NCI-H2081 (cell line): Measurements from ENCODE around the gene MRPS22.

Source experiments
- DNase-seq, 2 experiments: peaks; one replicate each; lab custom pipeline; 2025; lab: John Stamatoyannopoulos, UW

MRPS22 gene

GRCh38 chr3:139343895-139344856 lies at the start of gene MRPS22:
TSS of gene MRPS22 (plus strand) at chr3:139344020. CDS start at chr3:139344027, 7 bp downstream.
- peak; percentile 91 to 96 for DNase-seq

GRCh38 chr3:139295040-139295439 lies 48.8 kb upstream of the MRPS22 start:
- no peak for DNase-seq

- DNase-seq = no peak
Measured at GRCh38 chr3:139296141-139296718, 47.6 kb upstream of the MRPS22 start.

GRCh38 chr3:139297588-139298311 lies 46.1 kb upstream of the MRPS22 start:
- no peak for DNase-seq

GRCh38 chr3:139299261-139300132 lies 44.3 kb upstream of the MRPS22 start:
- DNase-seq = no peak

- no peak for DNase-seq
Measured at GRCh38 chr3:139300416-139300815, 43.4 kb upstream of the MRPS22 start.

- DNase-seq = no peak
Measured at GRCh38 chr3:139301183-139301582, 42.6 kb upstream of the MRPS22 start.

- no peak for DNase-seq
Measured at GRCh38 chr3:139301654-139302053, 42.2 kb upstream of the MRPS22 start.

GRCh38 chr3:139302084-139302800 lies 41.6 kb upstream of the MRPS22 start:
- no peak for DNase-seq

- no peak for DNase-seq
Measured at GRCh38 chr3:139302801-139303113, 41.1 kb upstream of the MRPS22 start.

GRCh38 chr3:139303216-139303615 lies 40.6 kb upstream of the MRPS22 start:
- no peak for DNase-seq

- DNase-seq = no peak
Measured at GRCh38 chr3:139304383-139304782, 39.4 kb upstream of the MRPS22 start.

- DNase-seq = no peak
Measured at GRCh38 chr3:139306078-139306477, 37.7 kb upstream of the MRPS22 start.

GRCh38 chr3:139307072-139307491 lies 36.7 kb upstream of the MRPS22 start:
- DNase-seq = no peak

GRCh38 chr3:139307601-139308555 lies 35.9 kb upstream of the MRPS22 start:
- no peak for DNase-seq

- no peak for DNase-seq
Measured at GRCh38 chr3:139308560-139308959, 35.3 kb upstream of the MRPS22 start.

GRCh38 chr3:139309061-139309591 lies 34.7 kb upstream of the MRPS22 start:
- DNase-seq = no peak

- DNase-seq = no peak
Measured at GRCh38 chr3:139309880-139310279, 33.9 kb upstream of the MRPS22 start.

GRCh38 chr3:139310474-139310933 lies 33.3 kb upstream of the MRPS22 start:
- DNase-seq = no peak

- no peak for DNase-seq
Measured at GRCh38 chr3:139311557-139311956, 32.3 kb upstream of the MRPS22 start.
